H54 (cell line): ENCODE data around the gene ACTC1.
"Not testable (repeated sequence)": the region's sequence is repeated elsewhere in the genome, so short reads cannot be mapped to it uniquely, and the experiment has no call there.

Experiments
- DNase-seq: peaks from one replicate; pipeline ENCODE4 v3.0.0; 2011; ENCODE audit warnings: low spot score, mixed read lengths; ENCODE audit not compliant: insufficient read length
- FAIRE-seq: peaks from 3 replicates; lab custom pipeline; 2011; peaks lifted over from hg19 to GRCh38; lab: Jason Lieb, UNC
- POLR2A ChIP-seq: IDR thresholded peaks from 2 replicates; pipeline ENCODE4 v1.6.1; 2011; ENCODE audit warnings: low read depth, mild to moderate bottlenecking, low read length

The ACTC1 gene

DNA sequence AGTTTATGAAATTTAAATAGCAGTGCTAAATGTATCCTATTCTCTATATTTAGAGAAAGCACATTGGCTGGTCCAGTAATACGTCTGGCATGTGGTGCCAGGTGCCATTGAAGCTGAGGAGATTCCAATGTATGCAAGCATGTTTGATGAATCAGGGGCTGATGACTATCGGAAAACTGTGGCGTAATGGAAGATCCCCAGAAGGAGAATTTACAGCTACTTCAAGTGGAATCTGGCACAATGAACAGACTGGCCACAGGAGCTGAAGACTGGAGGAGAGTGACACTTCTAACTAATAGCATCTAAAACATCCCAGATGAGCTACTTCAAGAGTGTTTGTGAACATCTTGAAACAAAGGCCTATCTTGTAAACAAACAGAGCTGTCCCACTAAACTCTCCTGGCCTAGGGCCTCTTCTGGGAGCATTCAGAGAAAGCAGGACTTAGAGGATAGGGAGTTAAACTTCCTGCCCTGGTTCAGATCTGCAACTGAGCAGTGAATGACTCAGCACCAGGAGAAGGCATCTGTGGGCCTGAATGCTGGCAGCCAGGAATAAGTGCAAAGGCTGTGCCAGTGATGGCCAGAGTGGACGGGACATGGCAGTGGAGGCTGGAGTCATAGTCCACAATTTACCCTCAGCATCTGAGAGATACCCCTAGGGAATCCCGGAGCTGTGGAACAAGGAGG, 15.2 kb upstream of the ACTC1 start:
- DNase-seq (peak; percentile 60), FAIRE-seq (peak; percentile 98)
- TF ChIP-seq POLR2A = no peak

- DNase-seq (no peak), FAIRE-seq (no peak)
- TF ChIP-seq POLR2A = no peak
Observed at GRCh38 chr15:34809186-34809585, 13.8 kb upstream of the ACTC1 start.

GRCh38 chr15:34808016-34808415, 12.7 kb upstream of the ACTC1 start:
- DNase-seq (no peak), FAIRE-seq (no peak)
- no peak for TF ChIP-seq POLR2A

GRCh38 chr15:34807241-34807640, 11.9 kb upstream of the ACTC1 start:
- not testable (repeated sequence) for DNase-seq, FAIRE-seq

GRCh38 chr15:34804776-34805175, 9.4 kb upstream of the ACTC1 start:
- TF ChIP-seq POLR2A = no peak
- DNase-seq = no peak
- FAIRE-seq = no peak

GRCh38 chr15:34804113-34804512, 8.8 kb upstream of the ACTC1 start:
- FAIRE-seq = no peak
- no peak for TF ChIP-seq POLR2A
- no peak for DNase-seq

- FAIRE-seq (no peak), DNase-seq (no peak)
- no peak for TF ChIP-seq POLR2A
Observed at GRCh38 chr15:34802803-34803750, 7.7 kb upstream of the ACTC1 start.

DNA sequence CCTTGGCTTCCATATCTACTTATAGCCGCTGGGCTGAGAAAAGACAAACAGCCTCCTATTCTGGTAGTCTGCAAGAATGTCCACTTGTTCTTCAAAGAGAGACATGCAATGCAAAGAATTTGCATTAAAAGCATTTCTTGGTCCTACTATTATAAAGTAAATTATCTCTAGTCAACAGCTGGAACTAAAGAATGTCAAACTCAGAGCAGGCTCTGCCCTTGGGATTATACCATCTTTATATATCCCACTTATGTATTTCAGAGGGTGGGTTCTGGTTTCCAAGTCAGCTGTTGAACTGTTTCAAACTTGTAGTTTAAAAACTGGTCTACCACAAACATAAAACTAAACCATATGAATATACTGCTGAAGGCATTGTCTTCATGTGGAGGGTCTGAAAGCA, 7.0 kb upstream of the ACTC1 start:
- FAIRE-seq (no peak), DNase-seq (no peak)
- TF ChIP-seq POLR2A = no peak

GRCh38 chr15:34799149-34800101, 4.1 kb upstream of the ACTC1 start:
- DNase-seq (no peak), FAIRE-seq (no peak)
- no peak for TF ChIP-seq POLR2A

GRCh38 chr15:34796847-34797435, 1.6 kb upstream of the ACTC1 start:
- DNase-seq (no peak), FAIRE-seq (no peak)
- TF ChIP-seq POLR2A = no peak

DNA sequence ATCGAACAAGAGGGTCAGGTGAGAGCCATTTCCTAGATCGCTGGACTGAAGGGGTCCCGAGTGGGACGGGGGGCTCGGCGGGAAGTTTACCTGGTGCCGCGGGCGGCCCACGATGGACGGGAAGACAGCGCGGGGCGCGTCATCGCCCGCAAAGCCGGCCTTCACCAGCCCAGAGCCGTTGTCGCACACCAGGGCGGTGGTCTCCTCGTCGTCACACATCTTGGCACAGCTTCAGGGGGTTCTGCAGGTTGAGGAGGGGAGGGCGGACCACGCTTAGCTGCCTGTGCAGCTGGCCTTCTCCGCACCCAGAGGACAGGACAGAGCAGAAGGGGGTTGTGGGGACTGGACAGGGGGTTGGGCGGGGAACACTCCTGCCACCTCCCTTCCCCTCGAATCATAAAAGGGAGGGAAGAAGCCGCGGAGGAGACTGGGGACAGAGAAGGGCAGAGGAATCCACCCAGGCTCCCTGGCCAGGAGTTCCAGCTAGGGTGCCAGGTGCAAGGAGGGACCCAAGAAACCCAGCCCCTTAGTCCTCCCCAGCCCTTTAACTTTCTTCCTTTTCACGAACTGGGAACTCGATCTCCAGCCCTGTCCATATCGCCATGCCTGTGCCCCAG, 651 bp downstream of the ACTC1 start:
- no peak for DNase-seq

DNA sequence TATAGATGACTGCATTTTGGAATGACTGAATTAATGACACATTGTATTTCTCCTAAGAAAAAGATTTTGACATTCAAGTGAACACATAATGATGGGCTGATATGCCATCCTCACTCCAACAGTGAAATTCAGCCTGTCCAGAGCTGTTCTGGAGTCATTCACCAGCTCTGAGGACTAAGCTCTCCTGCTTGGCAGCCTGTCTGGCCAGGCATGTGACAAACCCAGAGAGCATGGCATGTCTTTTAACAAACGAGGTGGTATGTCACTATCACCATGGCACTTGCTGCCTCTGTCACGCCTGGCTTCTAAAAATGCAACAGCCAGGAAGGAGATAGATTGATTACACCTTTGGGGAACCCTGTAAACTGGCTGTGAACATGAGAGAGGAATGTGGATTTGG, 1.4 kb downstream of the ACTC1 start:
- DNase-seq = no peak
- no peak for FAIRE-seq
- no peak for TF ChIP-seq POLR2A

More for the DNA sequence above, 651 bp downstream of the ACTC1 start:
- TF ChIP-seq POLR2A = no peak
- no peak for FAIRE-seq

GRCh38 chr15:34793071-34793470, 2.3 kb downstream of the ACTC1 start:
- FAIRE-seq = no peak
- no peak for TF ChIP-seq POLR2A
- no peak for DNase-seq
